ENCODE data around the gene GSTK1.

DNA sequence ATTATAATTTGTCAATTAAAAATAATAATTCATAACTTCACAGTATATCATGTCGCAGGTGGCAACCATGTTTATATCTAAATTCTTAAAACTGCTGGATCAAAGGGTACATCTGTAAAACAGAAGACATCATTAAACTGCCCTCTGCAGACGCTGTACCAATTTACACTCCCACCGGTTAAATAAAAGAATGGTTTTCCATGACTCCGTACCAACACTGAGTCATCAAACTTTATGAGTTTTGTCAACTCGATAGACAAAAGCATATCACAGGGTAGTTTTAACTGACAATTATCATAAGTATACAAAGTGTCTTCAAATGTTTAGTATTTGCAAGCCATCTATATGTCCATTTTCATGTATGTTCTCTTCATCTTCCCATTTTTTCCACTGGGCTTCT, 5.7 kb upstream of the GSTK1 start:
- TF ChIP-seq, protein P1, sequence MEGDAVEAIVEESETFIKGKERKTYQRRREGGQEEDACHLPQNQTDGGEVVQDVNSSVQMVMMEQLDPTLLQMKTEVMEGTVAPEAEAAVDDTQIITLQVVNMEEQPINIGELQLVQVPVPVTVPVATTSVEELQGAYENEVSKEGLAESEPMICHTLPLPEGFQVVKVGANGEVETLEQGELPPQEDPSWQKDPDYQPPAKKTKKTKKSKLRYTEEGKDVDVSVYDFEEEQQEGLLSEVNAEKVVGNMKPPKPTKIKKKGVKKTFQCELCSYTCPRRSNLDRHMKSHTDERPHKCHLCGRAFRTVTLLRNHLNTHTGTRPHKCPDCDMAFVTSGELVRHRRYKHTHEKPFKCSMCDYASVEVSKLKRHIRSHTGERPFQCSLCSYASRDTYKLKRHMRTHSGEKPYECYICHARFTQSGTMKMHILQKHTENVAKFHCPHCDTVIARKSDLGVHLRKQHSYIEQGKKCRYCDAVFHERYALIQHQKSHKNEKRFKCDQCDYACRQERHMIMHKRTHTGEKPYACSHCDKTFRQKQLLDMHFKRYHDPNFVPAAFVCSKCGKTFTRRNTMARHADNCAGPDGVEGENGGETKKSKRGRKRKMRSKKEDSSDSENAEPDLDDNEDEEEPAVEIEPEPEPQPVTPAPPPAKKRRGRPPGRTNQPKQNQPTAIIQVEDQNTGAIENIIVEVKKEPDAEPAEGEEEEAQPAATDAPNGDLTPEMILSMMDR (IDR thresholded peaks at IDR 0.05; ENCODE audit: low read length), result no peak
- TF ChIP-seq EZH2 (IDR thresholded peaks at IDR 0.05; ENCODE audit: borderline replicate concordance, low read length), result no peak

Data from OCI-LY1 (cell line).